Stimulated activated naive CD4-positive, alpha-beta T cell (primary cell): ENCODE data around the gene EPHA6.
"Not testable (repeated sequence)": the region's sequence is repeated elsewhere in the genome, so short reads cannot be mapped to it uniquely, and the experiment has no call there.

Source experiments
- DNase-seq, 6 experiments: peaks; one replicate each; lab custom pipeline; 2025; lab: John Stamatoyannopoulos, UW

The EPHA6 gene

GRCh38 chr3:96915445-96915844 is 101.1 kb downstream of the EPHA6 start:
- DNase-seq: no peak

GRCh38 chr3:96931119-96931862 is 116.9 kb downstream of the EPHA6 start:
- no peak for DNase-seq

- not testable (repeated sequence) for DNase-seq
These were observed 127.7 kb downstream of the EPHA6 start for GRCh38 chr3:96942131-96942530.

DNA sequence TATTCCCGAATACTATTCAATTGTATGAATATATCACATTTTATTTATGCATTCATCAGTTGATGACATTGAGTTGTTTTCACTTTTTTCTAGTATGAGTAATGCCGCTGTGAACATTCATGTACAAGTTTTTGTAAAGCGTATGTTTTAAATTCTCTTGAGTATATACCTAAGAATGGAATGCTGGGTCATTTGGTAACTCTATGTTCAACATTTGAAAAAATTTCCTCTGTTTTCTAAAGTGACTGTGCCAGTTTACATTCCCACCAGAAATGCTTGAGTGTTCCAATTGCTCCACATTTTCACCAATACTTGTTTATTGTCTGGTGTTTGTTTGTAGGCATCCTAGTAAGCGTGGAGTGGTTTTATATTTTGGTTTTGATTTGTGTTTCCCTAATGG is 144.5 kb downstream of the EPHA6 start:
- no peak for DNase-seq

- no peak for DNase-seq
These were observed 145.1 kb downstream of the EPHA6 start for GRCh38 chr3:96959474-96959873.

GRCh38 chr3:96959901-96960641 is 145.7 kb downstream of the EPHA6 start:
- DNase-seq: no peak

- DNase-seq: no peak
These were observed 146.4 kb downstream of the EPHA6 start for GRCh38 chr3:96960661-96961330.

- no peak for DNase-seq
These were observed 147.2 kb downstream of the EPHA6 start for GRCh38 chr3:96961576-96961975.

- DNase-seq: no peak
These were observed 152.0 kb downstream of the EPHA6 start for GRCh38 chr3:96966181-96966929.

DNA sequence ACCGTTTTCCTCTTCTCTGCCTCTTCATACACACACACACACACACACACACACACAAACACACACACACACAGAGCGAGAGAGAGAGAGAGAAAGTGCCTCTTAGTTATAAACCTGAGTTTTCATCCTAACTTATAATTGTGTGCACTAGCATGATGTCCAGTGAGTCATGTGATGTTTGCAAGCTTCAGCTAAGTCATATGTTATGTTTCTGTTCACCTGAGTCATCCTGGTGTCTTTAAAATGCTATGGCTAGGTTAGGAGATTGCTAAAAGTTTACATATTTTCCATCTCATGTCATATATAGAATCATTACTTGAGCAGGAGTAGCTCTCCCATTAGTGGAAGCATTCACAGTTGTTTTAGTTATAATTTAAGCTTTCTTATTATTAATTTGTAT is 155.8 kb downstream of the EPHA6 start:
- DNase-seq: no peak

GRCh38 chr3:96977671-96978070 is 163.3 kb downstream of the EPHA6 start:
- no peak for DNase-seq

DNA sequence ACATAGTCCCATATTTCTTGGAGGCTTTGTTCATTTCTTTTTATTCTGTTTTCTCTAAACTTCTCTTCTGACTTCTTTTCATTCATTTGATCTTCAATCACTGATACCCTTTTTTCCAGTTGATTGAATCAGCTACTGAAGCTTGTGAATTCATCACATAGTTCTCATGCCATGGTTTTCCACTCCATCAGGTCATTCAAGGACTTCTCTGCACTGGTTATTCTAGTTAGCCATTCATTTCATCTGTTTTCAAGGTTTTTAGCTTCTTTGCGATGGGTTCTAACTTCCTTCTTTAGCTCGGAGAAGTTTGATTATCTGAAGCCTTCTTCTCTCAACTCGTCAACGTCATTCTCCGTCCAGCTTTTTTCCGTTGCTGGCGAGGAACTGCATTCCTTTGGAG is 169.3 kb downstream of the EPHA6 start:
- not testable (repeated sequence) for DNase-seq

GRCh38 chr3:96986241-96986640 is 171.8 kb downstream of the EPHA6 start:
- no peak for DNase-seq

GRCh38 chr3:96991231-96991630 is 176.8 kb downstream of the EPHA6 start:
- DNase-seq: no peak

DNA sequence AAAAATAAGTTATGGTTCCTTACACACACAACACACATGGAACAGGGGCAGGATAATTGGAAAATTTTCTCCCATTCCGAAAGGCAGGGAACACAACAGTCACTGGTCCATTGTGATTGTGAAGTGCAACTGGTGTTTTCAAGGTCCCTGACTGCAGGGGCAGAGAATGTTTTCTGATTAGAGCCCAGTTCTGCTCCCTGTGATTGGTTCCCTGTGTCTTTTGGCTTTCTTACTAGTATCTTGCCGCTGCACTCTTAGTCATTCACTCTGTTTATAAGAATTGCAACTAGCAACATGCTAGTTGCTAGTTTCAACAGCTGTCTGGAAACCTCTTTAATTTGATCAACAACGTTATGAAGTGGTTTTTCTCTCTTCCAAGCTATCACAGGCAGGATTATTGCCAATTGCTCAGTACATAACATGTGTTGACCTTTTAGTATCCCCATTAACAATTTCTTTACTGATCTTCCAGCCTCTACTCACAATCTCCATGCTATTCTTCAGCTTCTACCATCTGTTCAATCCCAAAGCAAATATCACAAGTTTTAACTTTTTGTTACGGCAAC is 177.5 kb downstream of the EPHA6 start:
- DNase-seq: no peak

DNA sequence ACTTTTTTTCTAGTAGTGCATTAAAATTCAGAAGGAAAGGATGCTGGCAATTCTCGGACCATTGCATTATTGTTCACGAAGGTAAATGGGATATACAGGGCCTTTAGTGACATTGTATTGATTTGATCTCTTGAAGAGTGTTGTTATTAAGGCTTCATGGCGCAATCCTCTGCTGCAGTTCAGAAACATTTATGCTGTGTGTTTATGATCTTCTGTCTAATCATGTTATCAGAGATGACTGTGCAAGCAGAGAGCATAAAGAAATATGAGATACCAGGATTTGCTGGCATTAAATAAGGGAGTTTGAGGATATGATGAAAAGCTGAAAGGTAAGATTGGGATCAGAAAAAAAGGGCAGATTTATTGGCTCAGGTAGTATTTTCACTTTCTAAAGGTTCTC is 180.6 kb downstream of the EPHA6 start:
- DNase-seq: no peak

GRCh38 chr3:96996009-96996408 is 181.6 kb downstream of the EPHA6 start:
- DNase-seq: no peak

DNA sequence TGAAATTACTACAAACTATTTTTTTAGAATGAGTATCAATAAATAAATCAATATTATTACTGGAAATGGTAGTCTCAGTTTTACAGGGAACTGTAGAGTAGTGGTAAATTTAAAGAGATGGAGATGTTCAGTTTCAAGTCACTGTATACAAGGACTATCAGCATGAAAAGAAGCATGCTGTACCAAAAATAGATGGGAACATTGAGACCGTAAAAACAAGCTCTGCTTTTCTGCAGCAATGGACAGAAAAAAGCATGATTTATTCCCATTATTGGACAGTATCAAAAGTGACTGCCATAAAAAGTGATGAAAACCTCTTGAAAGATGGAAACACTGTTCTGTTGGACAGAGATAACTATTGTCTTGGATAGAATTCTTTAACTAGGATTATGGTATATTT is 187.2 kb downstream of the EPHA6 start:
- no peak for DNase-seq

GRCh38 chr3:97009427-97010019 is 195.1 kb downstream of the EPHA6 start:
- no peak for DNase-seq

DNA sequence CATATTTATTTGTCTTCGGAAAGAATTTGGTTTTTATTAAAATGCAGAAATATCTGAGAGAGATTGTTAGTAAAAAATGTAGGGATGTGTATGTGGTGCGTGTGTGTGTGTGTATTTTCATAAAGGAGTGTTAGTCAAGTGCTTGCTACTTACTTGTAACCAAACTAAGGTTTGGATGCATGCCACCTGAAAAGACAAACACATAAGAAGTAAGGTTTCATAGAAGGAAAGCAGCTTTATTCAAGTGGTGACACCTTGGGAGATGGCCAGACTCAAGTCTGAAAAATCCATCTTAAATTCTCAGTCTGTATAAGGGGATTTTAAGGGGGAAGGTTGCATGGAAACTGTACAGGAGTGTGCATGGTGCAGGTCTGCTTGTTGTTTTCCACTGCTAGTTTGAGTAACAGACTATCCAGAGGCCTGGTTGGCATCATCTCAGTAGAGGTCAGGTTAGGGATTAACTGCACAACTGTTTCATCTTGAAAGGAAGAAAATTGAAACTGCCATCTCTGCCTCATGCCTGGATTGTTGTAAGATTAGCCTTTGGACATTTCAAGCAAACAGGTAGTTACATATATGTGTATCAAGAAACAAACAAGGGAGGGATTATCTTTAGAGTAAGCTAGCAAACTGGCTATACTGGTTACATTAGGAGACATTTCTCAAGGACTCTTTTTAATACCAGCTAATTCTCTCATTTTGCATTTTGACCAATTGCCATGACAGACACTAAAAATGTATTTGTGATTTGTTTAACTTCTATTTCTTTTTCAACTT is 196.7 kb downstream of the EPHA6 start:
- DNase-seq: no peak

DNA sequence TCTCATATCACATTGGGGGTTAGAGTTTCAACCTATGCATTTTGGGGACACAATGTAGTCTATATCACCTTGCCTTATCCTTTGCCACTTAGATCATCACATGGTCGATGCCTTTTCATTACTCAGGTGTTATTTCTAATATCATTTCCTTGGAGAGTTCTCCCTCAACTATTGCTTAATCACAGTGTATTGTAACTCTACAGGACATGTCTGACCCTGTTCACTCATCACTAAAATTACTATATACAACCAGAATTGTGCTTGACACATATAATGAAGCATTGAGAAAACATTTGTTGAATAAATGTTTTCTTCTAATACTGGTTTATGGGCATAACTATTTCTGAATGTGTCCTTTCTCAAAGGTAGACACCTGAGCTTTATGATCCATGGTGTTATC is 207.4 kb downstream of the EPHA6 start:
- DNase-seq: no peak
